Esophagus muscularis mucosa (tissue), 3 donors: ENCODE measurements around the gene POLR3K.

Experiments
- POLR2A ChIP-seq: fragments of 450-650 bp; IDR thresholded peaks from one replicate; pipeline ENCODE4 v1.6.1; 2017; ENCODE audit warnings: antibody characterized with exemption, moderate library complexity, mild to moderate bottlenecking, low read depth
- TF ChIP-seq, protein P1 (sequence below), 3 experiments: fragments of 200-600 bp in 2 of 3; fragments of 450-650 bp in 1 of 3; sonication (generic) in 2 of 3; IDR thresholded peaks; one replicate each; pipeline ENCODE4 v1.5.1; 2017 to 2019; ENCODE audit warnings: antibody characterized with exemption in 3 of 3, mild to moderate bottlenecking in 2 of 3, moderate library complexity in 1 of 3

DNA sequence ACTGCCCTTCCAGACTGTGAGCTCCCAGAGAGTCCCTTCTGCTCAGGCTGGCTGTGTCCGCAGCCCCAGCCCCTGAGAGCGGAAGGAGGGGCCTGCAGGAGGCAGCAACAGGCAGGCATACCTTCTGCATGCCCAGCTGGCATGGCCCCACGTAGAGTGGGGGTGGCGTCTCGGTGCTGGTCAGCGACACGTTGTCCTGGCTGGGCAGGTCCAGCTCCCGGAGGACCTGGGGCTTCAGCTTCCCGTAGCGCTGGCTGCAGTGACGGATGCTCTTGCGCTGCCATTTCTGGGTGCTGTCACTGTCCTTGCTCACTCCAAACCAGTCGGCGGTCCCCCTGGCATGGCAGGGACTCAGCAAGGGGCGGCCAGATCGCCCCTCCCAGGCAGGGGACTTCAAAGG is 10.1 kb upstream of the POLR3K start:
- TF ChIP-seq, protein P1, sequence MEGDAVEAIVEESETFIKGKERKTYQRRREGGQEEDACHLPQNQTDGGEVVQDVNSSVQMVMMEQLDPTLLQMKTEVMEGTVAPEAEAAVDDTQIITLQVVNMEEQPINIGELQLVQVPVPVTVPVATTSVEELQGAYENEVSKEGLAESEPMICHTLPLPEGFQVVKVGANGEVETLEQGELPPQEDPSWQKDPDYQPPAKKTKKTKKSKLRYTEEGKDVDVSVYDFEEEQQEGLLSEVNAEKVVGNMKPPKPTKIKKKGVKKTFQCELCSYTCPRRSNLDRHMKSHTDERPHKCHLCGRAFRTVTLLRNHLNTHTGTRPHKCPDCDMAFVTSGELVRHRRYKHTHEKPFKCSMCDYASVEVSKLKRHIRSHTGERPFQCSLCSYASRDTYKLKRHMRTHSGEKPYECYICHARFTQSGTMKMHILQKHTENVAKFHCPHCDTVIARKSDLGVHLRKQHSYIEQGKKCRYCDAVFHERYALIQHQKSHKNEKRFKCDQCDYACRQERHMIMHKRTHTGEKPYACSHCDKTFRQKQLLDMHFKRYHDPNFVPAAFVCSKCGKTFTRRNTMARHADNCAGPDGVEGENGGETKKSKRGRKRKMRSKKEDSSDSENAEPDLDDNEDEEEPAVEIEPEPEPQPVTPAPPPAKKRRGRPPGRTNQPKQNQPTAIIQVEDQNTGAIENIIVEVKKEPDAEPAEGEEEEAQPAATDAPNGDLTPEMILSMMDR (IDR thresholded peaks at IDR 0.05): no peak
- no peak for TF ChIP-seq POLR2A
